Upper lobe of left lung (tissue), 6 donors: ENCODE data around the gene COA5. TPM values are rescaled to one million over a fixed set of nuclear protein-coding genes. Genes with fewer than 3 reads are reported as not detected.

Experiments
- ATAC-seq, 2 donors: fragments of 200-7000 bp; cut with Tn5 transposase; one replicate each; pipeline ENCODE4 v1.9.1; 2022; ENCODE audit warnings: mild to moderate bottlenecking in 2 of 2, moderate library complexity in 2 of 2; ENCODE audit not compliant: low FRiP score in 2 of 2
- DNase-seq, 2 donors: peaks; one replicate each; pipeline ENCODE4 v3.0.0-alpha.2; 2019 to 2020
- H3K27ac ChIP-seq, 4 donors: fragments of 200-600 bp; sonication (generic); one replicate each; pipeline ENCODE4 v1.5.1; 2016 to 2019
- H3K27me3 ChIP-seq, 4 donors: fragments of 200-600 bp; sonication (generic); one replicate each; pipeline ENCODE4 v1.5.1; 2017 to 2019
- H3K36me3 ChIP-seq, 4 donors: fragments of 200-600 bp; sonication (generic); one replicate each; pipeline ENCODE4 v1.5.1; 2016 to 2019
- H3K4me1 ChIP-seq, 4 donors: fragments of 200-600 bp; sonication (generic); one replicate each; pipeline ENCODE4 v1.5.1; 2018 to 2019
- H3K4me3 ChIP-seq, 4 donors: fragments of 200-600 bp; sonication (generic); one replicate each; pipeline ENCODE4 v1.5.1; 2017 to 2019; ENCODE audit warnings: mild to moderate bottlenecking in 2 of 4, moderate library complexity in 1 of 4
- H3K9me3 ChIP-seq, 4 donors: fragments of 200-600 bp; sonication (generic); one replicate each; pipeline ENCODE4 v1.5.1; 2018 to 2019
- CTCF ChIP-seq, 6 experiments: fragments of 450-650 bp in 4 of 6; fragments of 200-600 bp in 2 of 6; sonication (generic) in 2 of 6; IDR thresholded peaks; one replicate each; pipeline ENCODE4 v1.5.1; 2016 to 2019; ENCODE audit warnings: antibody characterized with exemption in 6 of 6
- EP300 ChIP-seq, 4 donors: sonication (generic); formaldehyde crosslinking; IDR thresholded peaks; one replicate each; pipeline ENCODE4 v1.5.1; 2017; ENCODE audit warnings: antibody characterized with exemption in 4 of 4, control low read depth in 2 of 4
- POLR2A ChIP-seq, 4 donors: fragments of 450-650 bp; IDR thresholded peaks; one replicate each; pipeline ENCODE4 v1.5.1; 2016 to 2017; ENCODE audit warnings: antibody characterized with exemption in 4 of 4, mild to moderate bottlenecking in 2 of 4
- POLR2AphosphoS5 ChIP-seq, 2 donors: sonication (generic); formaldehyde crosslinking; IDR thresholded peaks; one replicate each; pipeline ENCODE4 v1.5.1; 2017; ENCODE audit warnings: antibody characterized with exemption in 2 of 2
- WGBS, 2 donors: methylation state at CpG; one replicate each; pipeline ENCODE4 v1.1.5; 2017 to 2018; 5-methylcytosine and 5-hydroxymethylcytosine counted together
- total RNA-seq, 6 donors: library from RNA; depleted of rRNA in 4 of 6; stranded (reverse); fragments of >200 nt in 4 of 6; gene quantifications; one replicate each; pipeline versions ENCODE4 v1.1.0 to v1.2.1, GENCODE V29; 2016 to 2021
- donor health status: DM: no; HTN: no; CAD: no; lungs with moderate emphysema.
- donor health status: DM: no; HTN: yes; CAD: no; lungs with severe emphysema.

Gene COA5
- total RNA-seq: 10 to 100 TPM; 22.8 to 37.7 (median 27.0) TPM

- WGBS, 2 donors: 0 to 1% methylated on average over 23 to 73 of the region's 93 CpGs
- H3K4me1 ChIP-seq: peaks cover 34 to 54% (median 40%) of the 10 kb centered on the region in 4 donors
- ATAC-seq: peak; percentile 97 to 99
- peaks cover 6 to 34% (median 17%) of the 10 kb centered on the region in 4 donors for H3K36me3 ChIP-seq
- H3K27me3 ChIP-seq: no peaks in the 10 kb centered on the region
- H3K27ac ChIP-seq: peak within 1 kb of the TSS; percentile 94 to 99 (median 96)
- peak; percentile 88 to 98 for DNase-seq
- H3K4me3 ChIP-seq: peak within 1 kb of the TSS; percentile 75 to 89 (median 82)
- TF ChIP-seq POLR2A (IDR thresholded peaks at IDR 0.05): peak in 3 of 4 donors; percentile 78 to 97 (median 95)
- peak in 1 of 4 donors; percentile 89 for TF ChIP-seq EP300 (IDR thresholded peaks at IDR 0.05)
- peak; percentile 99 for TF ChIP-seq POLR2AphosphoS5 (IDR thresholded peaks at IDR 0.05)
- peak in 5 of 6 experiments; percentile 9 to 39 (median 20) for TF ChIP-seq CTCF (IDR thresholded peaks at IDR 0.05)
- H3K9me3 ChIP-seq: no peaks in the 10 kb centered on the region
Measured at GRCh38 chr2:98608116-98608961, at the start of gene COA5, which contains the start of gene UNC50. COA5 (minus strand) TSS chr2:98608512; CDS start chr2:98608405, 107 bp downstream. UNC50 (plus strand) TSS chr2:98608589; CDS start chr2:98609760, 1,171 bp downstream.

GRCh38 chr2:98656800-98657199 lies 48.5 kb upstream of the COA5 start:
- no peak overlapping the region for H3K4me3 ChIP-seq
- H3K27ac ChIP-seq: peak overlapping the region in 1 of 4 donors; percentile 41
- peak in 1 of 2 donors; percentile 31 for DNase-seq
- peaks cover 0 to 4% (median 1%) of the 10 kb centered on the region in 4 donors for H3K4me1 ChIP-seq
- ATAC-seq: peak; percentile 49 to 56
- no peaks in the 10 kb centered on the region for H3K9me3 ChIP-seq
- no peak for TF ChIP-seq POLR2A (IDR thresholded peaks at IDR 0.05)
- TF ChIP-seq EP300 (IDR thresholded peaks at IDR 0.05): peak in 1 of 4 donors; percentile 4
- 63 to 74% methylated on average over 3 to 4 of the region's 4 CpGs for WGBS, 2 donors
- no peaks in the 10 kb centered on the region for H3K27me3 ChIP-seq
- peaks cover 0 to 14% (median 0%) of the 10 kb centered on the region in 4 donors for H3K36me3 ChIP-seq

GRCh38 chr2:98654699-98655495 lies 46.6 kb upstream of the COA5 start:
- Histone ChIP-seq H3K36me3 (peaks cover 0 to 7% (median 0%) of the 10 kb centered on the region in 4 donors), H3K4me3 (no peak overlapping the region), H3K9me3 (no peaks in the 10 kb centered on the region), H3K27me3 (no peaks in the 10 kb centered on the region), H3K4me1 (peaks cover 0 to 4% (median 1%) of the 10 kb centered on the region in 4 donors), H3K27ac (peak overlapping the region in 2 of 4 donors; percentile 31 to 34)
- WGBS, 2 donors: 65 to 85% methylated on average over 3 of the region's 3 CpGs
- DNase-seq (peak in 1 of 2 donors; percentile 37), ATAC-seq (peak in 1 of 2 donors; percentile 64)
- no peak for TF ChIP-seq CTCF (IDR thresholded peaks at IDR 0.05)
- no peak for TF ChIP-seq POLR2AphosphoS5 (IDR thresholded peaks at IDR 0.05)
- no peak for TF ChIP-seq EP300 (IDR thresholded peaks at IDR 0.05)
- no peak for TF ChIP-seq POLR2A (IDR thresholded peaks at IDR 0.05)

- no peaks in the 10 kb centered on the region for H3K27me3 ChIP-seq
- peaks cover 0 to 32% (median 15%) of the 10 kb centered on the region in 4 donors for H3K36me3 ChIP-seq
- DNase-seq: no peak
- TF ChIP-seq POLR2A (IDR thresholded peaks at IDR 0.05): no peak
- no peak for TF ChIP-seq POLR2AphosphoS5 (IDR thresholded peaks at IDR 0.05)
- no peak for TF ChIP-seq EP300 (IDR thresholded peaks at IDR 0.05)
- no peak for TF ChIP-seq CTCF (IDR thresholded peaks at IDR 0.05)
- 82 to 84% methylated on average over 1 of the region's 1 CpG for WGBS, 2 donors
- H3K27ac ChIP-seq: no peak overlapping the region
- H3K4me3 ChIP-seq: no peak overlapping the region
- H3K9me3 ChIP-seq: no peaks in the 10 kb centered on the region
- ATAC-seq: no peak
- H3K4me1 ChIP-seq: peaks cover 0 to 8% (median 7%) of the 10 kb centered on the region in 4 donors
Measured at GRCh38 chr2:98650998-98651397, 42.7 kb upstream of the COA5 start.
